ENCODE measurements around the gene SLC22A2. TPM values are rescaled to one million over a fixed set of nuclear protein-coding genes. Genes with fewer than 3 reads are reported as not detected.

The SLC22A2 gene
- total and polyA plus RNA-seq, 2 experiments from 2014 or later, result 0.94 to 1.1 TPM

DNA sequence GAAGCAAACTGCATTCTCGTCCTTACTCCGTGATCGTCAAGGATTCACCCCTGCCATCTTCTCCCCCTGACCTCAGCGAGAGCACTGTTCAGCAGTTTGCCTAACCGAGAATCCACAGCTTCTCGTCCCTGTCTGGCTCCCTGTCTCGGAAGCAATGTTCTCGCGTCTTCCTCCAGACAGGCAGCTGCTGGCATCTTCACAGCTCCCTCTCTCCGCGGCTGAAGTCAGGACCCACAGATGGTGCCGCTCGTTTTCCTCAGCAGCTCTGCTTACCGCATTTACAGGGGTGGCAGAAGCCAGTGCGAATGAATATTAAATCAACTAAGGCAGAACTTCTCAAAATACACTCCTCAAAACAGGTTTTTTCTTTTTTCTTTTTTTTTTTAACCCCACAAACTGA lies 18.9 kb upstream of the SLC22A2 start (continued):
- TF ChIP-seq, protein P1, sequence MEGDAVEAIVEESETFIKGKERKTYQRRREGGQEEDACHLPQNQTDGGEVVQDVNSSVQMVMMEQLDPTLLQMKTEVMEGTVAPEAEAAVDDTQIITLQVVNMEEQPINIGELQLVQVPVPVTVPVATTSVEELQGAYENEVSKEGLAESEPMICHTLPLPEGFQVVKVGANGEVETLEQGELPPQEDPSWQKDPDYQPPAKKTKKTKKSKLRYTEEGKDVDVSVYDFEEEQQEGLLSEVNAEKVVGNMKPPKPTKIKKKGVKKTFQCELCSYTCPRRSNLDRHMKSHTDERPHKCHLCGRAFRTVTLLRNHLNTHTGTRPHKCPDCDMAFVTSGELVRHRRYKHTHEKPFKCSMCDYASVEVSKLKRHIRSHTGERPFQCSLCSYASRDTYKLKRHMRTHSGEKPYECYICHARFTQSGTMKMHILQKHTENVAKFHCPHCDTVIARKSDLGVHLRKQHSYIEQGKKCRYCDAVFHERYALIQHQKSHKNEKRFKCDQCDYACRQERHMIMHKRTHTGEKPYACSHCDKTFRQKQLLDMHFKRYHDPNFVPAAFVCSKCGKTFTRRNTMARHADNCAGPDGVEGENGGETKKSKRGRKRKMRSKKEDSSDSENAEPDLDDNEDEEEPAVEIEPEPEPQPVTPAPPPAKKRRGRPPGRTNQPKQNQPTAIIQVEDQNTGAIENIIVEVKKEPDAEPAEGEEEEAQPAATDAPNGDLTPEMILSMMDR (conservative IDR thresholded peaks at IDR 0.05; ENCODE audit: low read depth in 2 of 2), result no peak
- TF ChIP-seq JUNB (IDR thresholded peaks at IDR 0.05; ENCODE audit: unreplicated experiment), result no peak
- no peak for TF ChIP-seq ZNF114 (CRISPR knock-in tag; IDR thresholded peaks at IDR 0.05)
- TF ChIP-seq, protein P2, sequence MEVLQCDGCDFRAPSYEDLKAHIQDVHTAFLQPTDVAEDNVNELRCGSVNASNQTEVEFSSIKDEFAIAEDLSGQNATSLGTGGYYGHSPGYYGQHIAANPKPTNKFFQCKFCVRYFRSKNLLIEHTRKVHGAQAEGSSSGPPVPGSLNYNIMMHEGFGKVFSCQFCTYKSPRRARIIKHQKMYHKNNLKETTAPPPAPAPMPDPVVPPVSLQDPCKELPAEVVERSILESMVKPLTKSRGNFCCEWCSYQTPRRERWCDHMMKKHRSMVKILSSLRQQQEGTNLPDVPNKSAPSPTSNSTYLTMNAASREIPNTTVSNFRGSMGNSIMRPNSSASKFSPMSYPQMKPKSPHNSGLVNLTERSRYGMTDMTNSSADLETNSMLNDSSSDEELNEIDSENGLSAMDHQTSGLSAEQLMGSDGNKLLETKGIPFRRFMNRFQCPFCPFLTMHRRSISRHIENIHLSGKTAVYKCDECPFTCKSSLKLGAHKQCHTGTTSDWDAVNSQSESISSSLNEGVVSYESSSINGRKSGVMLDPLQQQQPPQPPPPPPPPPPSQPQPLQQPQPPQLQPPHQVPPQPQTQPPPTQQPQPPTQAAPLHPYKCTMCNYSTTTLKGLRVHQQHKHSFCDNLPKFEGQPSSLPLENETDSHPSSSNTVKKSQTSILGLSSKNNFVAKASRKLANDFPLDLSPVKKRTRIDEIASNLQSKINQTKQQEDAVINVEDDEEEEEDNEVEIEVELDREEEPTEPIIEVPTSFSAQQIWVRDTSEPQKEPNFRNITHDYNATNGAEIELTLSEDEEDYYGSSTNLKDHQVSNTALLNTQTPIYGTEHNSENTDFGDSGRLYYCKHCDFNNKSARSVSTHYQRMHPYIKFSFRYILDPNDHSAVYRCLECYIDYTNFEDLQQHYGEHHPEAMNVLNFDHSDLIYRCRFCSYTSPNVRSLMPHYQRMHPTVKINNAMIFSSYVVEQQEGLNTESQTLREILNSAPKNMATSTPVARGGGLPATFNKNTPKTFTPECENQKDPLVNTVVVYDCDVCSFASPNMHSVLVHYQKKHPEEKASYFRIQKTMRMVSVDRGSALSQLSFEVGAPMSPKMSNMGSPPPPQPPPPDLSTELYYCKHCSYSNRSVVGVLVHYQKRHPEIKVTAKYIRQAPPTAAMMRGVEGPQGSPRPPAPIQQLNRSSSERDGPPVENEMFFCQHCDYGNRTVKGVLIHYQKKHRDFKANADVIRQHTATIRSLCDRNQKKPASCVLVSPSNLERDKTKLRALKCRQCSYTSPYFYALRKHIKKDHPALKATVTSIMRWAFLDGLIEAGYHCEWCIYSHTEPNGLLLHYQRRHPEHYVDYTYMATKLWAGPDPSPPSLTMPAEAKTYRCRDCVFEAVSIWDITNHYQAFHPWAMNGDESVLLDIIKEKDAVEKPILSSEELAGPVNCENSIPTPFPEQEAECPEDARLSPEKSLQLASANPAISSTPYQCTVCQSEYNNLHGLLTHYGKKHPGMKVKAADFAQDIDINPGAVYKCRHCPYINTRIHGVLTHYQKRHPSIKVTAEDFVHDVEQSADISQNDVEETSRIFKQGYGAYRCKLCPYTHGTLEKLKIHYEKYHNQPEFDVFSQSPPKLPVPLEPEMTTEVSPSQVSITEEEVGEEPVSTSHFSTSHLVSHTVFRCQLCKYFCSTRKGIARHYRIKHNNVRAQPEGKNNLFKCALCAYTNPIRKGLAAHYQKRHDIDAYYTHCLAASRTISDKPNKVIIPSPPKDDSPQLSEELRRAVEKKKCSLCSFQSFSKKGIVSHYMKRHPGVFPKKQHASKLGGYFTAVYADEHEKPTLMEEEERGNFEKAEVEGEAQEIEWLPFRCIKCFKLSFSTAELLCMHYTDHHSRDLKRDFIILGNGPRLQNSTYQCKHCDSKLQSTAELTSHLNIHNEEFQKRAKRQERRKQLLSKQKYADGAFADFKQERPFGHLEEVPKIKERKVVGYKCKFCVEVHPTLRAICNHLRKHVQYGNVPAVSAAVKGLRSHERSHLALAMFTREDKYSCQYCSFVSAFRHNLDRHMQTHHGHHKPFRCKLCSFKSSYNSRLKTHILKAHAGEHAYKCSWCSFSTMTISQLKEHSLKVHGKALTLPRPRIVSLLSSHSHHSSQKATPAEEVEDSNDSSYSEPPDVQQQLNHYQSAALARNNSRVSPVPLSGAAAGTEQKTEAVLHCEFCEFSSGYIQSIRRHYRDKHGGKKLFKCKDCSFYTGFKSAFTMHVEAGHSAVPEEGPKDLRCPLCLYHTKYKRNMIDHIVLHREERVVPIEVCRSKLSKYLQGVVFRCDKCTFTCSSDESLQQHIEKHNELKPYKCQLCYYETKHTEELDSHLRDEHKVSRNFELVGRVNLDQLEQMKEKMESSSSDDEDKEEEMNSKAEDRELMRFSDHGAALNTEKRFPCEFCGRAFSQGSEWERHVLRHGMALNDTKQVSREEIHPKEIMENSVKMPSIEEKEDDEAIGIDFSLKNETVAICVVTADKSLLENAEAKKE (CRISPR knock-in tag; IDR thresholded peaks at IDR 0.05), result no peak
- no peak for TF ChIP-seq CREB1 (CRISPR knock-in tag; IDR thresholded peaks at IDR 0.05; ENCODE audit: low read depth)
- TF ChIP-seq POLR2AphosphoS5 (IDR thresholded peaks at IDR 0.05; ENCODE audit: low read depth), result no peak

DNA sequence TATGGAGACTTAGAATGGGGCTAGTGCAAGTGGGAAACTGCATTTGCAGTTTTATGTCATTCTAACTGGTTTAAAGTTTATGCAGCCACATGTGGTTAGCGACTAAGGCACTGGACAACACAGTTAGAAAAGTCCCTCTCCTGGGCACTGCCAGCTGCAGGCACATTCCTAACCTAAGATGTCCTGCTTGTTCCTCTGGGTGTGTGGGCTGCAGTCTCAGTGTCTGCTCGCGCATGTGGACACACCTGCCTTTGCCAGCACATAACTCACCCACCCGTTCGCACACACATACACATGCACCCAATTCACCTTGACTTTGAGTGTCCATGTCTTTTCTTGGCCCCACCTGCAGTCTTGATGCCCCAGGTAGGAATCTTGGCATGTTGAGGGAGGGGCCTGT lies 18.5 kb upstream of the SLC22A2 start:
- no peak for DNase-seq (ENCODE audit: low spot score)
- Mint-ChIP-seq H3K9me3 (peaks cover 3% of the 10 kb centered on the region; the same call in 2 of the 3 replicates), H3K36me3 (ENCODE audit: low read depth) (no peaks in the 10 kb centered on the region; the same call in 2 of the 3 replicates), H3K27ac (no peak overlapping the region), H3K4me1 (peaks cover 24% of the 10 kb centered on the region), H3K27me3 (ENCODE audit: insufficient read depth, low read depth, poor library complexity) (peaks cover 9% of the 10 kb centered on the region), H3K4me3 (no peak overlapping the region)
- no peak overlapping the region for H2AFZ ChIP-seq
- 0 out of 2 replicates have a peak, but pooled peaks cover 3% of the 10 kb centered on the region for H3K9me2 ChIP-seq (ENCODE audit: insufficient read depth)
- H3F3A ChIP-seq (replicated peaks; ENCODE audit: low read depth), result no peaks in the 10 kb centered on the region; the same call in 1 of the 2 replicates
- H3K27me3 ChIP-seq (ENCODE audit: insufficient read depth), result no peaks in the 10 kb centered on the region
- H3K79me2 ChIP-seq (replicated peaks; ENCODE audit: insufficient read depth), result no peaks in the 10 kb centered on the region
- H3K4me2 ChIP-seq, result no peak overlapping the region
- H3K4me3 ChIP-seq, result no peak overlapping the region
- no peaks in the 10 kb centered on the region for H3K36me3 ChIP-seq (ENCODE audit: insufficient read depth)
- no peaks in the 10 kb centered on the region for H4K20me1 ChIP-seq (replicated peaks; ENCODE audit: insufficient read depth)
- no peaks in the 10 kb centered on the region for H3K4me1 ChIP-seq (ENCODE audit: insufficient read depth)
- no peak for ATAC-seq
- no peak overlapping the region for H3K27ac ChIP-seq (ENCODE audit: low read depth)
- TF ChIP-seq CREB1 (CRISPR knock-in tag; IDR thresholded peaks at IDR 0.05; ENCODE audit: low read depth) (no peak), JUNB (IDR thresholded peaks at IDR 0.05; ENCODE audit: unreplicated experiment) (no peak), ZNF114 (CRISPR knock-in tag; IDR thresholded peaks at IDR 0.05) (no peak), EZH2phosphoT487 (IDR thresholded peaks at IDR 0.05; ENCODE audit: unreplicated experiment) (no peak)
- TF ChIP-seq, protein P1 (conservative IDR thresholded peaks at IDR 0.05; ENCODE audit: low read depth in 2 of 2), result no peak
- TF ChIP-seq, protein P3, sequence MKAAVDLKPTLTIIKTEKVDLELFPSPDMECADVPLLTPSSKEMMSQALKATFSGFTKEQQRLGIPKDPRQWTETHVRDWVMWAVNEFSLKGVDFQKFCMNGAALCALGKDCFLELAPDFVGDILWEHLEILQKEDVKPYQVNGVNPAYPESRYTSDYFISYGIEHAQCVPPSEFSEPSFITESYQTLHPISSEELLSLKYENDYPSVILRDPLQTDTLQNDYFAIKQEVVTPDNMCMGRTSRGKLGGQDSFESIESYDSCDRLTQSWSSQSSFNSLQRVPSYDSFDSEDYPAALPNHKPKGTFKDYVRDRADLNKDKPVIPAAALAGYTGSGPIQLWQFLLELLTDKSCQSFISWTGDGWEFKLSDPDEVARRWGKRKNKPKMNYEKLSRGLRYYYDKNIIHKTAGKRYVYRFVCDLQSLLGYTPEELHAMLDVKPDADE (IDR thresholded peaks at IDR 0.05), result no peak

All from GM23338 (cell line).